Activated naive CD8-positive, alpha-beta T cell (primary cell): ENCODE results near the gene CSTPP1.

ENCODE experiments used
- H3K27ac Mint-ChIP-seq: one replicate; pipeline ENCODE4 v1.8.0; 2021; ENCODE audit warnings: mixed read lengths
- H3K27me3 Mint-ChIP-seq: one replicate; pipeline ENCODE4 v1.8.0; 2021; ENCODE audit warnings: mixed read lengths
- H3K36me3 Mint-ChIP-seq: one replicate; pipeline ENCODE4 v1.8.0; 2021; ENCODE audit warnings: mixed read lengths
- H3K4me1 Mint-ChIP-seq: one replicate; pipeline ENCODE4 v1.8.0; 2021; ENCODE audit warnings: low read depth, mixed read lengths
- H3K4me3 Mint-ChIP-seq: one replicate; pipeline ENCODE4 v1.8.0; 2021; ENCODE audit warnings: mild to moderate bottlenecking, mixed read lengths
- H3K9me3 Mint-ChIP-seq: one replicate; pipeline ENCODE4 v1.8.0; 2021; ENCODE audit warnings: low read depth, mixed read lengths

The CSTPP1 gene

GRCh38 chr11:47137476-47137875 is 200.9 kb downstream of the CSTPP1 start:
- H3K4me1 Mint-ChIP-seq, result no peaks in the 10 kb centered on the region
- H3K36me3 Mint-ChIP-seq, result peaks cover 13% of the 10 kb centered on the region
- no peaks in the 10 kb centered on the region for H3K9me3 Mint-ChIP-seq
- H3K4me3 Mint-ChIP-seq, result no peak overlapping the region
- H3K27ac Mint-ChIP-seq, result no peak overlapping the region
- no peaks in the 10 kb centered on the region for H3K27me3 Mint-ChIP-seq

- H3K27ac Mint-ChIP-seq, result no peak overlapping the region
- H3K9me3 Mint-ChIP-seq, result no peaks in the 10 kb centered on the region
- no peaks in the 10 kb centered on the region for H3K4me1 Mint-ChIP-seq
- H3K27me3 Mint-ChIP-seq, result no peaks in the 10 kb centered on the region
- peaks cover 13% of the 10 kb centered on the region for H3K36me3 Mint-ChIP-seq
- no peak overlapping the region for H3K4me3 Mint-ChIP-seq
Measured at GRCh38 chr11:47139878-47140277, 203.3 kb downstream of the CSTPP1 start.

GRCh38 chr11:47143322-47143721 is 206.8 kb downstream of the CSTPP1 start:
- Mint-ChIP-seq H3K4me3 (no peak overlapping the region), H3K27ac (no peak overlapping the region), H3K9me3 (no peaks in the 10 kb centered on the region), H3K36me3 (peaks cover 4% of the 10 kb centered on the region), H3K27me3 (no peaks in the 10 kb centered on the region), H3K4me1 (no peaks in the 10 kb centered on the region)

GRCh38 chr11:47144541-47144940 is 208.0 kb downstream of the CSTPP1 start:
- H3K36me3 Mint-ChIP-seq, result no peaks in the 10 kb centered on the region
- no peaks in the 10 kb centered on the region for H3K27me3 Mint-ChIP-seq
- H3K4me3 Mint-ChIP-seq, result no peak overlapping the region
- H3K9me3 Mint-ChIP-seq, result no peaks in the 10 kb centered on the region
- no peak overlapping the region for H3K27ac Mint-ChIP-seq
- no peaks in the 10 kb centered on the region for H3K4me1 Mint-ChIP-seq

GRCh38 chr11:47147250-47147649 is 210.7 kb downstream of the CSTPP1 start:
- Mint-ChIP-seq H3K27ac (no peak overlapping the region), H3K4me1 (peaks cover 3% of the 10 kb centered on the region), H3K27me3 (no peaks in the 10 kb centered on the region), H3K36me3 (no peaks in the 10 kb centered on the region), H3K4me3 (no peak overlapping the region), H3K9me3 (no peaks in the 10 kb centered on the region)

GRCh38 chr11:47147681-47148080 is 211.1 kb downstream of the CSTPP1 start:
- Mint-ChIP-seq H3K4me1 (peaks cover 6% of the 10 kb centered on the region), H3K27ac (no peak overlapping the region)

GRCh38 chr11:47148270-47148669 is 211.7 kb downstream of the CSTPP1 start:
- H3K4me1 Mint-ChIP-seq, result peaks cover 10% of the 10 kb centered on the region
- H3K27me3 Mint-ChIP-seq, result no peaks in the 10 kb centered on the region
- no peaks in the 10 kb centered on the region for H3K36me3 Mint-ChIP-seq
- H3K27ac Mint-ChIP-seq, result no peak overlapping the region
- H3K9me3 Mint-ChIP-seq, result no peaks in the 10 kb centered on the region
- no peak overlapping the region for H3K4me3 Mint-ChIP-seq

More at GRCh38 chr11:47147681-47148080, 211.1 kb downstream of the CSTPP1 start:
- no peaks in the 10 kb centered on the region for H3K36me3 Mint-ChIP-seq
- H3K9me3 Mint-ChIP-seq, result no peaks in the 10 kb centered on the region
- no peak overlapping the region for H3K4me3 Mint-ChIP-seq
- no peaks in the 10 kb centered on the region for H3K27me3 Mint-ChIP-seq

- Mint-ChIP-seq H3K36me3 (no peaks in the 10 kb centered on the region), H3K27me3 (no peaks in the 10 kb centered on the region), H3K4me1 (peaks cover 16% of the 10 kb centered on the region), H3K9me3 (no peaks in the 10 kb centered on the region), H3K4me3 (no peak overlapping the region), H3K27ac (no peak overlapping the region)
Measured at GRCh38 chr11:47148903-47149531, 212.5 kb downstream of the CSTPP1 start.

- Mint-ChIP-seq H3K36me3 (no peaks in the 10 kb centered on the region), H3K9me3 (no peaks in the 10 kb centered on the region), H3K4me1 (peaks cover 23% of the 10 kb centered on the region), H3K27ac (no peak overlapping the region), H3K4me3 (no peak overlapping the region), H3K27me3 (no peaks in the 10 kb centered on the region)
Measured at GRCh38 chr11:47149782-47150181, 213.2 kb downstream of the CSTPP1 start.

- H3K27ac Mint-ChIP-seq, result peak overlapping the region; percentile 35
- H3K27me3 Mint-ChIP-seq, result no peaks in the 10 kb centered on the region
- no peaks in the 10 kb centered on the region for H3K9me3 Mint-ChIP-seq
- H3K4me3 Mint-ChIP-seq, result no peak overlapping the region
- peaks cover 35% of the 10 kb centered on the region for H3K4me1 Mint-ChIP-seq
- H3K36me3 Mint-ChIP-seq, result no peaks in the 10 kb centered on the region
Measured at GRCh38 chr11:47152126-47152952, 215.8 kb downstream of the CSTPP1 start.

- Mint-ChIP-seq H3K9me3 (no peaks in the 10 kb centered on the region), H3K4me1 (peaks cover 35% of the 10 kb centered on the region), H3K4me3 (peak overlapping the region; percentile 64), H3K27ac (peak overlapping the region; percentile 84), H3K36me3 (no peaks in the 10 kb centered on the region), H3K27me3 (no peaks in the 10 kb centered on the region)
Measured at GRCh38 chr11:47152953-47153950, 216.7 kb downstream of the CSTPP1 start.

- Mint-ChIP-seq H3K36me3 (no peaks in the 10 kb centered on the region), H3K4me3 (peak overlapping the region; percentile 85), H3K4me1 (peaks cover 35% of the 10 kb centered on the region), H3K9me3 (no peaks in the 10 kb centered on the region), H3K27me3 (no peaks in the 10 kb centered on the region), H3K27ac (peak overlapping the region; percentile 93)
Measured at GRCh38 chr11:47154616-47155570, 218.3 kb downstream of the CSTPP1 start.

- H3K4me1 Mint-ChIP-seq, result peaks cover 35% of the 10 kb centered on the region
- no peaks in the 10 kb centered on the region for H3K36me3 Mint-ChIP-seq
- H3K9me3 Mint-ChIP-seq, result no peaks in the 10 kb centered on the region
- no peak overlapping the region for H3K4me3 Mint-ChIP-seq
- no peak overlapping the region for H3K27ac Mint-ChIP-seq
- H3K27me3 Mint-ChIP-seq, result no peaks in the 10 kb centered on the region
Measured at GRCh38 chr11:47155879-47156278, 219.3 kb downstream of the CSTPP1 start.

- Mint-ChIP-seq H3K36me3 (no peaks in the 10 kb centered on the region), H3K27ac (no peak overlapping the region), H3K4me3 (no peak overlapping the region), H3K9me3 (no peaks in the 10 kb centered on the region), H3K27me3 (no peaks in the 10 kb centered on the region), H3K4me1 (peaks cover 37% of the 10 kb centered on the region)
Measured at GRCh38 chr11:47156333-47156732, 219.8 kb downstream of the CSTPP1 start.
